DOHH2 (cell line): ENCODE data around the gene TRIB2.

Source experiments
- H3F3A ChIP-seq: fragments of 200-600 bp; sonication (generic), shearing (Covaris generic); 2 replicates; pipeline ENCODE4 v1.6.0; 2016; ENCODE audit warnings: antibody characterized with exemption, mild to moderate bottlenecking; ENCODE audit not compliant: control insufficient read depth, insufficient read depth
- H3K27ac ChIP-seq: fragments of 200-600 bp; sonication (generic); 2 replicates; pipeline ENCODE4 v1.5.1; 2014; ENCODE audit warnings: low read depth, mild to moderate bottlenecking, low read length, moderate library complexity
- H3K27me3 ChIP-seq: fragments of 200-600 bp; sonication (generic); 2 replicates; pipeline ENCODE4 v1.6.1; 2014; ENCODE audit warnings: mild to moderate bottlenecking, low read length, mixed read lengths; ENCODE audit not compliant: control insufficient read depth
- H3K36me3 ChIP-seq: fragments of 200-600 bp; sonication (generic); 2 replicates; pipeline ENCODE4 v1.6.1; 2014; ENCODE audit warnings: mild to moderate bottlenecking, low read length, moderate library complexity, mixed read lengths; ENCODE audit not compliant: control insufficient read depth
- H3K4me1 ChIP-seq: fragments of 200-600 bp; sonication (generic); 2 replicates; pipeline ENCODE4 v1.6.1; 2014; ENCODE audit warnings: mild to moderate bottlenecking, low read length, mixed read lengths; ENCODE audit not compliant: control insufficient read depth
- H3K4me2 ChIP-seq: fragments of 200-600 bp; sonication (generic); 2 replicates; pipeline ENCODE4 v1.6.0; 2014; ENCODE audit warnings: mild to moderate bottlenecking, low read length, moderate library complexity
- H3K4me3 ChIP-seq: fragments of 200-600 bp; sonication (generic); 2 replicates; pipeline ENCODE4 v1.5.1; 2014; ENCODE audit warnings: mild to moderate bottlenecking, low read length, mixed read lengths
- H3K79me2 ChIP-seq: fragments of 200-600 bp; sonication (generic); 2 replicates; pipeline ENCODE4 v1.6.1; 2014; ENCODE audit warnings: mild to moderate bottlenecking, low read length, mixed read lengths; ENCODE audit not compliant: control insufficient read depth
- H3K9me2 ChIP-seq: fragments of 200-600 bp; sonication (generic); replicated peaks from 2 replicates; pipeline ENCODE4 v1.6.1; 2014; ENCODE audit warnings: mild to moderate bottlenecking, low read length, mixed read lengths; ENCODE audit not compliant: control insufficient read depth
- H3K9me3 ChIP-seq: fragments of 200-600 bp; sonication (generic); 2 replicates; pipeline ENCODE4 v1.6.1; 2014; ENCODE audit warnings: antibody characterized with exemption, low read length, mixed read lengths; ENCODE audit not compliant: control insufficient read depth, insufficient read depth
- H4K20me1 ChIP-seq: fragments of 200-600 bp; sonication (generic); 2 replicates; pipeline ENCODE4 v1.6.0; 2014; ENCODE audit warnings: low read depth, mild to moderate bottlenecking, antibody characterized with exemption, low read length, moderate library complexity; ENCODE audit not compliant: control insufficient read depth, insufficient read depth
- EZH2phosphoT487 ChIP-seq: fragments of 200-600 bp; sonication (generic); IDR thresholded peaks from 2 replicates; pipeline ENCODE4 v1.6.1; 2017; ENCODE audit warnings: borderline replicate concordance, mild to moderate bottlenecking, antibody characterized with exemption, low read length, moderate library complexity, mixed read lengths
- TF ChIP-seq, protein P1 (sequence below): fragments of 200-600 bp; sonication (generic); IDR thresholded peaks from one replicate; pipeline ENCODE4 v1.5.1; 2014; ENCODE audit warnings: antibody characterized with exemption, mild to moderate bottlenecking, low read depth, low read length; ENCODE audit not compliant: poor library complexity, severe bottlenecking

Gene TRIB2

GRCh38 chr2:12727065-12727464 is 10.3 kb downstream of the TRIB2 start:
- peak overlapping the region; percentile 63; the same call in 1 of the 2 replicates for H3K4me2 ChIP-seq
- H4K20me1 ChIP-seq = peaks cover 37% of the 10 kb centered on the region
- no peak overlapping the region for H3K27ac ChIP-seq
- peaks cover 87% of the 10 kb centered on the region for H3K4me1 ChIP-seq
- peaks cover 95% of the 10 kb centered on the region for H3K79me2 ChIP-seq
- H3K36me3 ChIP-seq = peaks cover 95% of the 10 kb centered on the region
- peaks cover 11% of the 10 kb centered on the region for H3F3A ChIP-seq
- no peaks in the 10 kb centered on the region for H3K27me3 ChIP-seq
- H3K9me3 ChIP-seq = no peaks in the 10 kb centered on the region
- TF ChIP-seq, protein P1, sequence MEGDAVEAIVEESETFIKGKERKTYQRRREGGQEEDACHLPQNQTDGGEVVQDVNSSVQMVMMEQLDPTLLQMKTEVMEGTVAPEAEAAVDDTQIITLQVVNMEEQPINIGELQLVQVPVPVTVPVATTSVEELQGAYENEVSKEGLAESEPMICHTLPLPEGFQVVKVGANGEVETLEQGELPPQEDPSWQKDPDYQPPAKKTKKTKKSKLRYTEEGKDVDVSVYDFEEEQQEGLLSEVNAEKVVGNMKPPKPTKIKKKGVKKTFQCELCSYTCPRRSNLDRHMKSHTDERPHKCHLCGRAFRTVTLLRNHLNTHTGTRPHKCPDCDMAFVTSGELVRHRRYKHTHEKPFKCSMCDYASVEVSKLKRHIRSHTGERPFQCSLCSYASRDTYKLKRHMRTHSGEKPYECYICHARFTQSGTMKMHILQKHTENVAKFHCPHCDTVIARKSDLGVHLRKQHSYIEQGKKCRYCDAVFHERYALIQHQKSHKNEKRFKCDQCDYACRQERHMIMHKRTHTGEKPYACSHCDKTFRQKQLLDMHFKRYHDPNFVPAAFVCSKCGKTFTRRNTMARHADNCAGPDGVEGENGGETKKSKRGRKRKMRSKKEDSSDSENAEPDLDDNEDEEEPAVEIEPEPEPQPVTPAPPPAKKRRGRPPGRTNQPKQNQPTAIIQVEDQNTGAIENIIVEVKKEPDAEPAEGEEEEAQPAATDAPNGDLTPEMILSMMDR = no peak
- TF ChIP-seq EZH2phosphoT487 = no peak
- no peak overlapping the region; the same call in 1 of the 2 replicates for H3K4me3 ChIP-seq
- no peaks in the 10 kb centered on the region for H3K9me2 ChIP-seq

- H3K36me3 ChIP-seq = peaks cover 94% of the 10 kb centered on the region
- peaks cover 83% of the 10 kb centered on the region for H3K4me1 ChIP-seq
- H3K27me3 ChIP-seq = no peaks in the 10 kb centered on the region
- TF ChIP-seq, protein P1 = no peak
- TF ChIP-seq EZH2phosphoT487 = no peak
- peaks cover 95% of the 10 kb centered on the region for H3K79me2 ChIP-seq
- H3K9me2 ChIP-seq = no peaks in the 10 kb centered on the region
- no peaks in the 10 kb centered on the region for H3K9me3 ChIP-seq
- peak overlapping the region; percentile 63 for H3K4me2 ChIP-seq
- H3F3A ChIP-seq = peaks cover 11% of the 10 kb centered on the region
- H4K20me1 ChIP-seq = peaks cover 35% of the 10 kb centered on the region
- H3K4me3 ChIP-seq = peak overlapping the region; percentile 52
- H3K27ac ChIP-seq = peak overlapping the region; percentile 43
Observed at GRCh38 chr2:12727641-12728040, 10.9 kb downstream of the TRIB2 start.

- Histone ChIP-seq H3K4me3 (peak overlapping the region; percentile 52), H3K27ac (peak overlapping the region; percentile 43), H3K79me2 (peaks cover 95% of the 10 kb centered on the region), H3K9me2 (no peaks in the 10 kb centered on the region), H4K20me1 (peaks cover 30% of the 10 kb centered on the region), H3K9me3 (no peaks in the 10 kb centered on the region), H3K4me2 (peak overlapping the region; percentile 63), H3K36me3 (peaks cover 94% of the 10 kb centered on the region), H3K27me3 (no peaks in the 10 kb centered on the region), H3F3A (peaks cover 11% of the 10 kb centered on the region), H3K4me1 (peaks cover 78% of the 10 kb centered on the region)
- TF ChIP-seq EZH2phosphoT487 = no peak
- TF ChIP-seq, protein P1 = no peak
Observed at GRCh38 chr2:12728221-12728777, 11.6 kb downstream of the TRIB2 start.
